GM19463 (cell line): ENCODE results near the gene THY1.
"Not testable (repeated sequence)": the region's sequence is repeated elsewhere in the genome, so short reads cannot be mapped to it uniquely, and the experiment has no call there.

Source experiments
- ATAC-seq: cut with Tn5 transposase; IDR thresholded peaks from one replicate; pipeline ENCODE4 v1.9.1; 2021; ENCODE audit warnings: mild to moderate bottlenecking, moderate library complexity; ENCODE audit not compliant: unreplicated experiment

The THY1 gene

GRCh38 chr11:119389611-119390254, 33.2 kb downstream of the THY1 start:
- no peak for ATAC-seq

GRCh38 chr11:119388103-119388502, 34.9 kb downstream of the THY1 start:
- no peak for ATAC-seq

- no peak for ATAC-seq
Observed at GRCh38 chr11:119384332-119384731, 38.6 kb downstream of the THY1 start.

DNA sequence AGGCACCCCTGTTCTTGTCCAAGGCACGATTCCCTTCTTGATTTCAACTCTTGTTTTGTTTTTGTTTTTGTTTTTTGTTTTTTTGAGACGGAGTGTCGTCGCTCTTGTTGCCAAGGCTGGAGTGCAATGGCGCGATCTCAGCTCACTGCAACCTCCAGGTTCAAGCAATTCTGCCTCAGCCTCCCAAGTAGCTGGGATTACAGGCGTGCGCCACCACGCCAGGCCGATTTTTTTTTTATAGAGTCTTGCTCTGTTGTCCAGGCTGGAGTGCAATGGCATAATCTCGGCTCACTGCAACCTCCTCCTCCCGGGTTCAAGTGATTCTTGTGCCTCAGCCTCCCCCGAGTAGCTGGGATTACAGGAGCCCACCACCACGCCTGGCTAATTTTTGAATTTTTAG, 40.5 kb downstream of the THY1 start:
- not testable (repeated sequence) for ATAC-seq

DNA sequence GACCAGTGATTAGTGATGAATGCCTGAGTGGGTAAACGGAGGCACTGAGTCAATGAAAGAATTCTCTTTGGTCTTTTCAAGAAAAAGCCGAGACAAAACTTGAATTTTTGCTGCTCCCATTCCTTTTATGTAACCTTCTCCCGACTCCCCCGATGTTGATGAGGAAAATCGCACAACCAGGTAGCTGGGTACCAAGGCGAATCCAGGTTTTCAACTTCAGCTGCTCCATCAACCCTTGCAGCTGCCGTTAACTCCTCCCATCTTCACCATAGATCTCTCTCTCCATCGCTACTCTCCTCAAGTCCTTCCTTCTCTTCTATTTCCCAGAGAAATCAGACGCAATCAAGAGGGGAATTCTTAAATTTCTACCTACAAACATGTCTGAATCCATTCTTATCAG, 40.9 kb downstream of the THY1 start:
- no peak for ATAC-seq

DNA sequence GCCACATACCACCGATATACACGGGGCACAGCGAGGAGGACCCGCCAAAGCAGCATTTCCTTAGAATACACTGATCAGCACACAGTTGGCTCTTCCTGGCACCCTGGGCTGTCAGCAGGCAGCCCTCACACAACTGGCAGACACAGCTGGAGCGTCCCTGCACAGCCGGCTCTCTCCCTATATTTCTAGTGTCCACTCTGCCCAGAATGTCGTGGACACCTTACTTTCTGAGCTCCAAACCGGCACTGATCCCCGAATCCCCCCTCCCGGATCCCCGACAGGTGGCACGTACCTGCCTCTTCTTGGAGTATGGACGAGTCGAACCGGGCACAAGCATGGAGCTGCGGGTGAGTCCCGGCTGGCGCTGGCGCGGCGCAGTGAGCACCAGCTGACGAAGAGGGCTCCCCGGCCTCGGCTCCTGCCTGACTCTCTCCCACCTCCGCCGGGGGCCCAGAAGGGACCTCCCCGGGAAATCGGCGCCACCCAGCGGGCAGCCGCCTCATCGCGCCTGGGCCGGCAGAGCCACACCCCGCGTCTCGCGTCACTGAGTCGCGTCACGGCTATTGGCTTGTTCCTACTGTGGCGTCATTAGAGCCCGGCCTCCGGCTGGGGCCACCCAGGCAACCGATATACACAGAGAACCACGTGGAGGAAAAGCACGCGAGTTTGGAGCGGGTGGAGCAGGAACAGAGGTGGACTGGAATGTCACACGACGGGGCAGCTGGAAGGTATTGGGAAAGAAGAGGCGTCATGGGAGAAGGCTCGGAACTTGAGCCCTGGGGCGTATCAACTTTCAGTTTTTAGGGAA, 41.6 kb downstream of the THY1 start, which contains the start of gene USP2:
TSS of gene USP2 (minus strand) at position 510 of the 808 bp plus-strand sequence. CDS start 8,210 bp downstream, outside the sequence.
- peak; percentile 99 for ATAC-seq

- ATAC-seq = no peak
Observed at GRCh38 chr11:119380827-119381180, 42.2 kb downstream of the THY1 start.

DNA sequence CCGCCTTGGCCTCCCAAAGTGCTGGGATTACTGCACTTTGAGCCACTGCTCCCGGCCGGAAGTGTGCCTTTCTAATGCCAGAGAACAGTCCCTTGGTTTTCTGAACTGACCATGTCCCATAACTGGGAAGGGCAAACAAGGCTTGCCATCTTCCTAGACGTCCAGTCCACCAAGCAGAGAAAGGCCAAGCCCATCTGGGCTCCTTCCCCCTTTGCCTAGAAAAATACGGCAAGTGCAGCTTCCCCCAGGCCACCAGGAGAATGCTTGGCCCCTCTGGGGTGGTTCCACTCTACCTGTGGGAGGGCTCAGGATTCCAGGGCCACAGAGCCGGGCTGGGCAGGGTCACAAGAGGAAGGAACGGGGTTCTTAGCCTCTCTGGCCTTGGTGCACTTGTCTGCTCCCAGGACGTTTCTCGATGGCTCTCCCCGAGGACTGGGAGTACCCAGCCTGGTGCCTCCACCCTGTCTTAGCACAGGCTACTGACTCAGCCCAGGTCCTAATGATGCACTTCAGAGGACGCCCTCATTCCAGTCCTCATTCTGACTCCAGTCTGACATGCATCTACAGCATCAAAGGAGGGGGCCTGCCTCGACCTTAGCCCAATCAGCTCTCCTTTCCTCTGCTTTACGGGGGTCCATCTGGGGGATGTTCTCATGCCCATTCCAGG, 42.7 kb downstream of the THY1 start:
- ATAC-seq = no peak

DNA sequence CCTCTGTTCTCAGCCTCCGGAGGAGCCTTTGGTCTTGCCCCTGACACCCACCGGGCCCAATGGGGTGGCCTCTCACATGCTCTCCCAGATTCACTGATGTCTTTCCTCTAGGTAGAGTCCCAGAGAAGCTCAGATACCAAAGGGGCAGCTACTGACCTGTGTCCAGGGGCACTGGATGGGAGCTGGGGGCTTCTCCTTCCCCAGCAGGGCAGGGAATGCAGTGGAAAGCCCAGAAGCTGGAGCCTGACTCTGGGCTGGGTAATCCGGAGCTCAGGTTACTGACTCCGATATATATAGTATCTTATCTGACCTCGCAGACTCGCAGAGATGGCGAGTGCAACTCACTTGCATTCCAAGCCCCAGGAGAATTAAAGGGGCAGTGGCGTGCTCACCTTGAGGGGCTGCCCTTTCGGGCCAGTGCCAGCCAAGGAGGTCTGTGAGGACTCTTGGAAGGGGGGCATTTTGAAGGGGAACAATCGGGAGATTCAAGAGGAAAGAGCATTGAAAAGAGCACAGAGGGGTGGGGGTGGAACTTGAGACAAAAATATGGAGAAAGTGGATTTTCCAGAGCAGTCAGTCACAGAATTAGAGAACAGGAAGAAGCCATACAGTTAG, 44.0 kb downstream of the THY1 start:
- no peak for ATAC-seq

DNA sequence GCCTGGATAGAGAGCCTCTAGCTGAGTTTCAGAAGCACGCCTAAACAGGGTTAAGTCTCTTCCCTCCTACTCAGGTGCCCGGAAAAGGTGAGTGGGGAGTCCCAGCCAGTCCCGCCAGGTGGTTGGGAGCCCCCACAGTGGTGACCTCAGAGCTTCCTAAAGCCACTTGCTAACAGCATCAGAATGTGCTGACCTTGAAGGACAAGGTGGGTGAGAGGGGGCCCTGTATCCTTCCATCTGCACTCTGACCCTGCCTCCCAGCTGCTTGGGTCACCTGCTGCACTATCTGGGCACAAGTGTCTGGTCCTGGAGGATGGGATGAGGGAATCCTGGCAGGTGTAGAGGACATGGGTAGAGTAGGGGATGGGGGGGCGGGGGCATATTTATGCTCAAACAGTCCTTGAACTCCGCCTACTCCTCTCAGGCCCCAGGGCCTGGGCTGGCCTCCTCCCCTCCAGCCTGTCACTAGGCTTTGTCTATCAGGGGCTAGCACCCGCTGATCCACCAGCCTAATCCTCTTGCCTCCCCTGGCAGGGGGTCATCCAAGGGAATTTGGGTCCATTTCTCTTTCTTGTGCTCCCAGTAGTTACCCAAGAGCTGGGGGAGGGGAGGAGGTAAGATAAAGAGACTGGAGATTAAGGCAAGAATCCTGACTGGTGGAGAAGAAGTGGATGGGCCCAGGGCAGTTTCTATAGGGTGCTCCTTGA, 44.9 kb downstream of the THY1 start:
- no peak for ATAC-seq

DNA sequence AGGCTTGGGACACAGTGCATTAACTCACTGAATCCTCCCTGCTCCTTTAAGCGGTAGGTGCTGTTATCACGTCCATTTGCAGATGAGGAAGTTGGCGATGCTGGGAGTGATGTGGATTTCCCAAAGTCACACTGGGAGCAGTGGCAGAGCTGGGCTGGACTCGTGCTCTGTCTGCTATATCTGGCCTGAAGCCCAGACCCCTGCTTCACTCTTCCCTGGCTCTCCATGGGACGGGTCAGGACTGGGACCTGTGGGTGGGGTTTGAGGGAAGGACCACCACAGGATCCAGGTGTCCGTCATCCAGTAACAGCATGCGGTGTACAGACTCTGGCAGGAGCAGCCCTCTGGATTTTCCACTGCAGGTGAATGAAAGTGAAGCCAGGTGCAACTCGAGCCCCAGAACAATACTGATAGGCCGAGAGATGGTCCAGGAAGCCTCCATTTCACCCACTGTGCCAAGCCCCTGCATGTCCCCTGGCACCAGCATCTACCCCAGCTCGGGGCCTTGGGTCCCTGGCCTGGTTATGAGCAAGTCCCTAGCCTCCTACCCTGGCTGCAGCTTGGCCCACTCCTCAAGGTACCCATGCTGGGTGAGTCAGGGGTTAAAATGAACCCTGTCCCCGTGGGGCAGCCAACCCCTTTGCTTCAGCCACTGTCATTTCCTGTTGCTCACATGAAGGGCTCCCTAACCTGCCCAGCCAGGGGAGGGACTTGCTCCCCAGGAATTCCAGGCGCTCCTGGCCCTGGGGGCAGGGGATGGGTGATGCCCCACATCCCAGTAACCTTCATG, 45.7 kb downstream of the THY1 start:
- no peak for ATAC-seq

GRCh38 chr11:119376197-119376847, 46.6 kb downstream of the THY1 start:
- no peak for ATAC-seq

GRCh38 chr11:119375337-119376196, 47.4 kb downstream of the THY1 start:
- ATAC-seq = no peak

DNA sequence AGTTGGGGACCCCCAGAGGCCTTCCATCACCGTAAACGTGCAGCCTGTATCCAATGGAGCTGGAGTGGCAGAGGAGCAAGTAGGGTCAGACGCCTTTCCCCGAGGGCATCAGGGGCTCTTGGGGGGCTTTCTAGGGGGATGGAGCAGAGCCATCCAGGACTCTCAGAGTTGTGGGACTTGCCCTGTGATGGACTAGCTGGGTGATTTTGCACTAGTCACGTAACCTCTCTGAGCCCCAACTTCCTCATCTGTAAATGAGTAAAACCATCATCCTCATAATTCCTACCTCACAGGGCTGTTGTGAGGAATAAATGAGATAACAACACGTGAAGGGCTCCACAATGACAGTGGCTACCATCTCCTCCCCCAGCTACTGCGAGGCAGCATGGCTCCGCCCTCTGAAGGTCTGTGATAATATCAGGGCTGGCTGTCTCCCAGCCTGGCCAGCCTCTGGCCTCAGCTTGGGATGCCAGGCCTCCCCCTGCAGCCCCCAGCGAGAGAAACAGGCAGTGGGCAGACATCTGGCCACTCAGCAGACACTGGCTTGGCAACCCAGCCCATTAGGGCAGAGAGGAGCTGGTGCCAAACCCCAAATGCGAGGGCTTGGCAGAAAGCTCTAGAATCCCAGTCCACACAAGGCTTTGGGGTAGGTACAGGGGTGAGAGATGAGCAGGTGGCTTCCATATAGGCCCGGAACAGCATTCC, 48.2 kb downstream of the THY1 start:
- ATAC-seq = no peak

DNA sequence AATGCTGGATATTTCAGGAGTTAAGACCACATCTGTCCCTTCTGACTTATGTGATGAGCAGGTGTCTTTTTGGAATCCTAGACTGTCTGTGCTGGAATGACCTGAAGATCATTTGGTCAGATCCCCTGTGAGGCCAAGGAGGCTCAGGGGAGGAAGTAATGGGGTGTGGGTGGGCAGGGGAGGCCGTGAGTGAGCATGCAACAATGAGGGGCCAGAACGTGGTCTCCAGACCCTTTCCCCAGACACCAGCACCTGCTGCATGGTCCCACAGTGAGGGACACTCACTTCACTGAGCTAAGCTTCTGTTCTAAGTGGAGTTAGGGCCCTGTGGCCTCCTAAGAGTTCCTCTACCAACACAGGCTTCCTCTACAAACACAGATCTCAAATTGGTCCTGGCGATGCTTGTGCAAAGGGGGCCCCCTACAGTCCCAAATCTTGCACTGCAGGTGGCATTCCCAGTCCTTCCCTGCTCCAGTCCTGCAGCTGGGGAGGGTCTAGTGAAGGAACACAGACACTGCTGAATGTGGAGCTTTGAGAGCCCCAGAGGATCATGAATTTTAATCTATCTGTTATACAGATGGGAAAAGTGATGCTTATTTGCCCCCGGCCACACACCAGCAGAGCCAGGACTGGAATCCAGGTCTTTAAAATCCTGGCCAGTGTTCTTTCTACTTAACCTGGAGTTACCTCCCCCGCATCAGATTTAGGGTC, 48.9 kb downstream of the THY1 start:
- no peak for ATAC-seq

DNA sequence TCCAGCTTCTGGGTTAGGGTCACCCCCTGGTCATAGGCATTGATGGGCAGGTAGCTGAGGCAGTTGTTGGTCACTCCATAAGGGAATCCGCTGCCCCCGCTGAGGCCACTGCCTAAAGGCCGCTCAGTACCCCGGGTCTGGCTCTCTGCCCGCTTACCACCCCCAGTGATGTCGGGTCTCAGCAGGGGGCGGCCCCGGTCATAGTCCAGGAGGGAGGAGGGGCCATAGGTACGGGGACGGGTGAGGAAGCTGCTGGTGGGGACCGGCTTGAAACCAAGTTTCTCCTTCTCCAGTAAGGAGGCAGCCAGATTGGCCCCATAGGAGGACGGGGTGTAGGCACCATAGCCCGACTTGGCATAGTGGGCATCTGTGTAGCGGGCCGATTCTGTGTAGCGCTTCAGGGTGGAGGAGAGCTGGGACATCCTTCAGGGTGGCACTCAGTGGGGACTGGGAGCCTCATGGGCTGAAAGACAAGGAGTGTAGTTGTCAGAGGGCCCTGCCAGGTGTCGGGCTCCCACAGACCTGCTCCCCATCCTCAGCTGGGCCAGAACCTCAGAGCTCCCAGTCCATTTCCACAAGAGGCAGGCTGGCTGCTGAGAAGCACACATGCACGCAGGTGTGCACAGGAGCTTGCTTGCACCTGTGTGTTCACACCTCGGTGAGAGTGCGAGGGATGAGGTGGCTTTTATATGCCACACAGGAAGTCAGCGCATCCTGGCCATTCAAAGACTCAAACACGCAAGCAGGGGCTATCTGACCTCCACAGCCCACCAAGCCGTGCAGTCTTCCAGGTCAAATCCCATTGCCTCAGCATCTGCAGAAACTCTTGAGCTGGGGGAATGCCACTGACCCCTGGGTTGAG, 49.7 kb downstream of the THY1 start:
- ATAC-seq = no peak
